GM21423 (cell line): ENCODE measurements around the gene PPP4R3A.
"Not testable (repeated sequence)": the region's sequence is repeated elsewhere in the genome, so short reads cannot be mapped to it uniquely, and the experiment has no call there.

ENCODE experiments used
- ATAC-seq: cut with Tn5 transposase; IDR thresholded peaks from one replicate; pipeline ENCODE4 v1.9.1; 2021; ENCODE audit warnings: mild to moderate bottlenecking, moderate library complexity; ENCODE audit not compliant: unreplicated experiment

PPP4R3A gene

GRCh38 chr14:91444335-91445020, 65.6 kb downstream of the PPP4R3A start:
- no peak for ATAC-seq

GRCh38 chr14:91439345-91439744, 70.8 kb downstream of the PPP4R3A start:
- ATAC-seq, result no peak

GRCh38 chr14:91438845-91439244, 71.3 kb downstream of the PPP4R3A start:
- ATAC-seq, result no peak

- ATAC-seq, result not testable (repeated sequence)
Observed at GRCh38 chr14:91436266-91436665, 73.8 kb downstream of the PPP4R3A start.

GRCh38 chr14:91429385-91429784, 80.7 kb downstream of the PPP4R3A start:
- no peak for ATAC-seq

GRCh38 chr14:91428931-91429330, 81.2 kb downstream of the PPP4R3A start:
- ATAC-seq, result not testable (repeated sequence)

- not testable (repeated sequence) for ATAC-seq
Observed at GRCh38 chr14:91425531-91425944, 84.6 kb downstream of the PPP4R3A start.

GRCh38 chr14:91424813-91425530, 85.1 kb downstream of the PPP4R3A start:
- no peak for ATAC-seq

- ATAC-seq, result no peak
Observed at GRCh38 chr14:91420686-91421085, 89.4 kb downstream of the PPP4R3A start.

- ATAC-seq, result no peak
Observed at GRCh38 chr14:91419451-91419850, 90.7 kb downstream of the PPP4R3A start.

- no peak for ATAC-seq
Observed at GRCh38 chr14:91419044-91419397, 91.1 kb downstream of the PPP4R3A start.

GRCh38 chr14:91418387-91419043, 91.6 kb downstream of the PPP4R3A start:
- no peak for ATAC-seq

- peak; percentile 13 for ATAC-seq
Observed at GRCh38 chr14:91417983-91418386, 92.1 kb downstream of the PPP4R3A start.

GRCh38 chr14:91417120-91417982, 92.8 kb downstream of the PPP4R3A start, which contains the start of gene CCDC88C:
CCDC88C (minus strand) TSS chr14:91417820; CDS start chr14:91417690, 130 bp downstream.
- ATAC-seq, result peak; percentile 38

- no peak for ATAC-seq
Observed at GRCh38 chr14:91416744-91417119, 93.4 kb downstream of the PPP4R3A start.

- ATAC-seq, result peak; percentile 58
Observed at GRCh38 chr14:91415794-91416743, 94.0 kb downstream of the PPP4R3A start.

- no peak for ATAC-seq
Observed at GRCh38 chr14:91414475-91414833, 95.7 kb downstream of the PPP4R3A start.

GRCh38 chr14:91413547-91414474, 96.3 kb downstream of the PPP4R3A start:
- ATAC-seq, result no peak

GRCh38 chr14:91412939-91413338, 97.2 kb downstream of the PPP4R3A start:
- ATAC-seq, result no peak
